ENCODE data around the gene ADISSP. TPM values are rescaled to one million over a fixed set of nuclear protein-coding genes. Genes with fewer than 3 reads are reported as not detected.

ADISSP gene
- total and polyA plus RNA-seq, 8 donors: 5.0 to 16.0 (median 11.3) TPM

GRCh38 chr20:3732327-3733118, 35.0 kb downstream of the ADISSP start, which contains the start of gene HSPA12B:
HSPA12B (plus strand) TSS chr20:3732685; CDS start chr20:3738675, 5,990 bp downstream.
- 11 to 15% methylated on average over 33 to 67 of the region's 67 CpGs for WGBS, 2 donors
- Histone ChIP-seq H3K27me3 (no peaks in the 10 kb centered on the region), H3K4me3 (peak within 1 kb of the TSS in 2 of 4 donors; percentile 5 to 20), H3K27ac (no peak within 1 kb of the TSS), H3K9me3 (no peaks in the 10 kb centered on the region), H3K4me1 (peaks cover 0 to 2% (median 0%) of the 10 kb centered on the region in 3 donors), H3K36me3 (no peaks in the 10 kb centered on the region)
- ATAC-seq (peak in 1 of 4 donors; percentile 10), DNase-seq (peak in 1 of 6 donors; percentile 53), FAIRE-seq (no peak)
- intact Hi-C loops (cut with DNase I): no loop called here
- TF ChIP-seq CTCF (IDR thresholded peaks at IDR 0.05): no peak

DNA sequence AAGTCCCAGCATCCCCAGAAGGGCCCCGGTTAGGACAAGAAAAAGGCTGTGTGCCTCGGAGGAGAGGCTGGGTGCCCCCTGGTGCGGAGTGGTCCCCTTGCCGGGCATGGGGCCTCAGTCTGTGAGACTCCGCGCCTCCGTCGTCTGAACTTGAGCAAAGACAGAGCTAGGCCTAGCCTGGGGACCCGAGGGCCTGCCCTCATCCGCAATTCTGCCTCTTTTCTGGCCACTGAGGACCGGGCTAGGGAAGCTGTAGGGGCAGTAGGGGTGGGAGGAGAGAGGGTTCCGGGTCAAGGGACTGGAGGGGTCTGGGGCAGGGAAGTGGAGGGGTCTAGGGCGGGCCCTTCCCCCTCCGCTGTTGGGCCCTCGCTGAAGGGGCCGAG, 35.6 kb downstream of the ADISSP start:
- H3K36me3 ChIP-seq: no peaks in the 10 kb centered on the region
- ATAC-seq (no peak), DNase-seq (peak in 1 of 6 donors; percentile 55), FAIRE-seq (no peak)
- no peaks in the 10 kb centered on the region for H3K9me3 ChIP-seq
- H3K27ac ChIP-seq: no peak overlapping the region
- peaks cover 0 to 2% (median 0%) of the 10 kb centered on the region in 3 donors for H3K4me1 ChIP-seq
- H3K27me3 ChIP-seq: no peaks in the 10 kb centered on the region
- no peak for TF ChIP-seq CTCF (IDR thresholded peaks at IDR 0.05)
- intact Hi-C loops (cut with DNase I): no loop called here
- WGBS, 2 donors: 74 to 85% methylated on average over 13 to 16 of the region's 16 CpGs
- H3K4me3 ChIP-seq: no peak overlapping the region

DNA sequence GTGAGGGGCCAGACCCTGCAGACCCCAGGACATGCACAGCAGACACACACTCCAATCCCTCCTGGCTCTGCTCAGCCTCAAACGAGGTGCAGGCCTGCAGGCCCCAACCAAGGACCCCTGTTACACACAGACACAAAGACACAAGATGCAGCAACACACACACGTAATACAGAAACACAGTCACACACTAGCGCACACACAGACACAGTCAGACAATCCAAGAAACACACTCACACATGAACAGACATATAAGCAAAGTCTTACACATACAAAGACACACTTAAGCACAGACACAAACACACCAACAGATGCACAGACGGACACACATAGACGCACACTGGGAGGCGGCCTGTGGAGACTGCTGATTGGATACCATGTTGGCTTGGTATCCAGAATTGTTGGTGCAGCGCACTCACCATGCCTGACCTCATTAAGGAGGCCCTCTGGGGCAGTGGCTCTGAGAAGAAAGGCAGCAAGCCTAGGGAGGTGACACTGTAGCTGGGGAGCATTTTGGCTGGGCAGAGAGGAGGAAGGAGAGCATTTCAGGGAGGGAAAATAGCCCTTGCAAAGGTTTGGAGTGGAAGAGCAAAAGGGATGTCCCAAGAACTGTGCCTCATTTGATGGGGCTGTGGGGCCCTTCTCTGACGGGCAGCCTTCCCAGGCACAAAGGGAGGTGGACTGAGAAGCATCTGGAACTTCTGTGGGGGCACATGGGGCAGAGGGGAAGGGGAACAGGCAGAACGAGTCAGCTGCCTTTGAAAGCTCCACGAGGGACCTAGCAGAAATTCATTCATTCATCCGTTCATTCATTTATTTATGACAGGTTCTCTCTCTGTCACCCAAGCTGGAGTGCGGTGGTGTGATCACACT, 36.5 kb downstream of the ADISSP start:
- no peak for ATAC-seq
- Histone ChIP-seq H3K9me3 (no peaks in the 10 kb centered on the region), H3K36me3 (no peaks in the 10 kb centered on the region), H3K27me3 (no peaks in the 10 kb centered on the region), H3K4me1 (peaks cover 0 to 2% (median 0%) of the 10 kb centered on the region in 3 donors), H3K4me3 (no peak overlapping the region), H3K27ac (no peak overlapping the region)
- no peak for FAIRE-seq
- WGBS, 2 donors: 79 to 85% methylated on average over 12 of the region's 12 CpGs
- intact Hi-C loops (cut with DNase I): no loop called here
- no peak for TF ChIP-seq CTCF (IDR thresholded peaks at IDR 0.05)
- DNase-seq: peak in 1 of 6 donors; percentile 11

- TF ChIP-seq CTCF (IDR thresholded peaks at IDR 0.05): no peak
- H3K27me3 ChIP-seq: no peaks in the 10 kb centered on the region
- H3K36me3 ChIP-seq: no peaks in the 10 kb centered on the region
- intact Hi-C loops (cut with DNase I): no loop called here
- DNase-seq (peak in 1 of 6 donors; percentile 29), ATAC-seq (no peak), FAIRE-seq (no peak)
- H3K27ac ChIP-seq: no peak overlapping the region
- 74 to 79% methylated on average over 8 of the region's 8 CpGs for WGBS, 2 donors
- H3K4me1 ChIP-seq: no peaks in the 10 kb centered on the region
- H3K4me3 ChIP-seq: no peak overlapping the region
- H3K9me3 ChIP-seq: no peaks in the 10 kb centered on the region
Measured at GRCh38 chr20:3729811-3730540, 37.6 kb downstream of the ADISSP start.
